Measurements from ENCODE around the gene CAPN1.

The CAPN1 gene

DNA sequence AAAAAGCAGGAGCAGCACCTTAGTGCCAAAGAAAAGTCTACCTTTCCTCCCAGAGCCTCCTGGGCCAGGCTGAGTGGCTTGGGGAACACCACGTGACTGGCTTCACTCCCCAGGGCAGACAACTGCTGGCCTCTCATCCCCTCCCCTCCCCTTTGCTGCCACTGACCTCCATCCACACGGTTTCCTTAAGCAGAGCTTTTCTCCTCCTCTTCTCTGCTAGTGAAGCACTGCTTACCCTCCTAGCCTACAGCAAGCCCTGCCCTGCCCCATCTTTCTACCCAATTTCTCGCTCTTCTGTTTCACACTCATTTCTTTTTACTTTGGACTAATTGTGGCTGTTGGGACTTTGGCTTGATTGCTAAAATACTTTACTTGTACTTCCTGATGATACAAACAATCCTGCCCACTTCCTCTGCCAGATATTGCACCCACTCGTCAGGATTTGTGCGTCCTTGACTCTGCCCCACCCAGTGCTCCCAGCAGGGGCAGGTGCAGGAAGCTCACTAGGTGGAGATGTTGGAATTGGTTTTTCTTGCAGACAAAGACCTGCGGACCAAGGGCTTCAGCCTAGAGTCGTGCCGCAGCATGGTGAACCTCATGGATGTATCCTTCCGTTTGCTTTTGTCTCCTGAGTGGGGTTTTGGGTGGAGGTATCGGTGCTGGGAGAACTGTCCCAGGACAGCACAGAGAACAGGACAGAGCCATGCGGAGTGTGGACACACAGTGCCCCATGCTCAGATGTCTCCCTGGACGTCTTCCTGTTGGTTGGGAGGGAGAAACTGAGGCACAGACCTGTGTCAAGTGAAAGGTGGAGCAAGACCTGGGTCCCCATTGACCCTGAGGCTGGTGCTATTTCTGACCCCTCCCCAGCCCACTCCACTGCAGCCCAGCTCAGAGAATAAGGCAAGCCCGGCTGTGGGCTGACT lies 27.3 kb downstream of the CAPN1 start:
- Histone ChIP-seq H3K4me1 (ENCODE audit: insufficient read depth, low read length, severe bottlenecking) (no peaks in the 10 kb centered on the region), H2AFZ (ENCODE audit: low read length) (no peak overlapping the region), H3K79me2 (ENCODE audit: insufficient read depth, low read length) (no peaks in the 10 kb centered on the region), H4K20me1 (ENCODE audit: insufficient read depth, low read length) (no peaks in the 10 kb centered on the region), H3K36me3 (ENCODE audit: insufficient read depth, low read length) (peaks cover 45% of the 10 kb centered on the region), H3F3A (ENCODE audit: insufficient read depth, low read length) (no peaks in the 10 kb centered on the region), H3K4me3 (ENCODE audit: low read depth, low read length, poor library complexity, severe bottlenecking) (no peak overlapping the region), H3K27me3 (ENCODE audit: insufficient read depth, low read length) (no peaks in the 10 kb centered on the region), H3K4me2 (ENCODE audit: low read length) (no peak overlapping the region), H3K9ac (ENCODE audit: low read length) (no peak overlapping the region), H3K27ac (ENCODE audit: low read depth, low read length, poor library complexity, severe bottlenecking) (no peak overlapping the region), H3K9me3 (ENCODE audit: low read length) (no peaks in the 10 kb centered on the region), H3K9me2 (ENCODE audit: low read depth, low read length) (no peaks in the 10 kb centered on the region)
- TF ChIP-seq, protein P1, sequence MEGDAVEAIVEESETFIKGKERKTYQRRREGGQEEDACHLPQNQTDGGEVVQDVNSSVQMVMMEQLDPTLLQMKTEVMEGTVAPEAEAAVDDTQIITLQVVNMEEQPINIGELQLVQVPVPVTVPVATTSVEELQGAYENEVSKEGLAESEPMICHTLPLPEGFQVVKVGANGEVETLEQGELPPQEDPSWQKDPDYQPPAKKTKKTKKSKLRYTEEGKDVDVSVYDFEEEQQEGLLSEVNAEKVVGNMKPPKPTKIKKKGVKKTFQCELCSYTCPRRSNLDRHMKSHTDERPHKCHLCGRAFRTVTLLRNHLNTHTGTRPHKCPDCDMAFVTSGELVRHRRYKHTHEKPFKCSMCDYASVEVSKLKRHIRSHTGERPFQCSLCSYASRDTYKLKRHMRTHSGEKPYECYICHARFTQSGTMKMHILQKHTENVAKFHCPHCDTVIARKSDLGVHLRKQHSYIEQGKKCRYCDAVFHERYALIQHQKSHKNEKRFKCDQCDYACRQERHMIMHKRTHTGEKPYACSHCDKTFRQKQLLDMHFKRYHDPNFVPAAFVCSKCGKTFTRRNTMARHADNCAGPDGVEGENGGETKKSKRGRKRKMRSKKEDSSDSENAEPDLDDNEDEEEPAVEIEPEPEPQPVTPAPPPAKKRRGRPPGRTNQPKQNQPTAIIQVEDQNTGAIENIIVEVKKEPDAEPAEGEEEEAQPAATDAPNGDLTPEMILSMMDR (IDR thresholded peaks at IDR 0.05; ENCODE audit: low read length) = no peak
- TF ChIP-seq EZH2 (IDR thresholded peaks at IDR 0.05; ENCODE audit: borderline replicate concordance, low read length) = no peak

DNA sequence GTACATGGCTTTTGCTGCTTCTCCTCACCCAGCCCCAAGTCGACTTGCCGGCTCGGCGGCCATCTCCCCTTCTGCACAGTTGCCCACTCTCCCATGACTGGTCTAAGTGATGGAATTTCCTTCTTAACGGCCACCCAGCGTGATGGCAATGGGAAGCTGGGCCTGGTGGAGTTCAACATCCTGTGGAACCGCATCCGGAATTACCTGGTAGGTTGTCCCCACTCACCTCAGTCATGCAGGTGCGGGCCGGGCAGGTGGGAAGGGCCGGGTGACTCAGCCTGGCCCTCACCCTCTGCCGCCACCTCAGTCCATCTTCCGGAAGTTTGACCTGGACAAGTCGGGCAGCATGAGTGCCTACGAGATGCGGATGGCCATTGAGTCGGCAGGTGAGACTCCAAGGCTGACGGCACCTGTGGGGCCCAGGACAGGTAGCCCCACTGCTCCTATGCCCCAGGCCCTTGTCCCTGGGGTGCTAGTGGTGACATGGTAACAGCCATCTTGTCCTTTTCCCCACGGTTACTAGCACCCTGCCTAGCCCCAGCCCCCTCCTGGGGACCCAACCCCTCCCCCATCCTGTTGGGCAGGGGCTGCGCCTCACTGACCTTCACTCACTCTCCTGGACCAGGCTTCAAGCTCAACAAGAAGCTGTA lies 28.1 kb downstream of the CAPN1 start:
- H3K4me1 ChIP-seq (ENCODE audit: insufficient read depth, low read length, severe bottlenecking) = no peaks in the 10 kb centered on the region
- no peaks in the 10 kb centered on the region for H3K79me2 ChIP-seq (ENCODE audit: insufficient read depth, low read length)
- no peak overlapping the region for H3K9ac ChIP-seq (ENCODE audit: low read length)
- H3K4me2 ChIP-seq (ENCODE audit: low read length) = no peak overlapping the region
- no peaks in the 10 kb centered on the region for H3K27me3 ChIP-seq (ENCODE audit: insufficient read depth, low read length)
- H3K9me2 ChIP-seq (ENCODE audit: low read depth, low read length) = no peaks in the 10 kb centered on the region
- no peak overlapping the region for H2AFZ ChIP-seq (ENCODE audit: low read length)
- peaks cover 45% of the 10 kb centered on the region for H3K36me3 ChIP-seq (ENCODE audit: insufficient read depth, low read length)
- no peaks in the 10 kb centered on the region for H3K9me3 ChIP-seq (ENCODE audit: low read length)
- no peaks in the 10 kb centered on the region for H4K20me1 ChIP-seq (ENCODE audit: insufficient read depth, low read length)
- no peak overlapping the region for H3K4me3 ChIP-seq (ENCODE audit: low read depth, low read length, poor library complexity, severe bottlenecking)
- H3F3A ChIP-seq (ENCODE audit: insufficient read depth, low read length) = no peaks in the 10 kb centered on the region
- no peak for TF ChIP-seq EZH2 (IDR thresholded peaks at IDR 0.05; ENCODE audit: borderline replicate concordance, low read length)
- TF ChIP-seq, protein P1 (IDR thresholded peaks at IDR 0.05; ENCODE audit: low read length) = no peak
- no peak overlapping the region for H3K27ac ChIP-seq (ENCODE audit: low read depth, low read length, poor library complexity, severe bottlenecking)

DNA sequence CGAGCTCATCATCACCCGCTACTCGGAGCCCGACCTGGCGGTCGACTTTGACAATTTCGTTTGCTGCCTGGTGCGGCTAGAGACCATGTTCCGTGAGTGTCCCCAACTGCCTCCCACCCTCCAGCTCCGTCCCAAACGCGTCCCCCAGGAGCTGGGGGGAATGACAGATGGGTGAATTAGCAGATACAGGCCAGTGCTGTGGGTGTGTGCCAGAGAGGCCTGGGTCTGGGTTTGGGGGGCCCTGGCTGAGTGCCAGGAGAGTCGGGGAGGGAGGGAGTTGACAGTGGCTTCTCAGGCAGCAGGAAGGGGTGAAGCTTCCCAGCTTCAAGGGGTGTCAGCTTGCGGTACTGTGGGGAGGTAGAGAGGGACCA lies 28.6 kb downstream of the CAPN1 start:
- H3K36me3 ChIP-seq (ENCODE audit: insufficient read depth, low read length) = peaks cover 43% of the 10 kb centered on the region
- H3K79me2 ChIP-seq (ENCODE audit: insufficient read depth, low read length) = no peaks in the 10 kb centered on the region
- H3K4me1 ChIP-seq (ENCODE audit: insufficient read depth, low read length, severe bottlenecking) = no peaks in the 10 kb centered on the region
- no peak overlapping the region for H3K9ac ChIP-seq (ENCODE audit: low read length)
- H3K9me3 ChIP-seq (ENCODE audit: low read length) = no peaks in the 10 kb centered on the region
- H3K27ac ChIP-seq (ENCODE audit: low read depth, low read length, poor library complexity, severe bottlenecking) = no peak overlapping the region
- H3K9me2 ChIP-seq (ENCODE audit: low read depth, low read length) = no peaks in the 10 kb centered on the region
- no peak overlapping the region for H3K4me3 ChIP-seq (ENCODE audit: low read depth, low read length, poor library complexity, severe bottlenecking)
- H3F3A ChIP-seq (ENCODE audit: insufficient read depth, low read length) = no peaks in the 10 kb centered on the region
- no peaks in the 10 kb centered on the region for H4K20me1 ChIP-seq (ENCODE audit: insufficient read depth, low read length)
- no peak overlapping the region for H2AFZ ChIP-seq (ENCODE audit: low read length)
- no peaks in the 10 kb centered on the region for H3K27me3 ChIP-seq (ENCODE audit: insufficient read depth, low read length)
- no peak overlapping the region for H3K4me2 ChIP-seq (ENCODE audit: low read length)
- no peak for TF ChIP-seq EZH2 (IDR thresholded peaks at IDR 0.05; ENCODE audit: borderline replicate concordance, low read length)
- TF ChIP-seq, protein P1 (IDR thresholded peaks at IDR 0.05; ENCODE audit: low read length) = no peak
